GOT3 (cell line): ENCODE data around the gene RNU11.
"Not testable (repeated sequence)": the region's sequence is repeated elsewhere in the genome, so short reads cannot be mapped to it uniquely, and the experiment has no call there.

Experiments
- DNase-seq: peaks from one replicate; lab custom pipeline; 2025; ENCODE audit warnings: mixed read lengths; lab: John Stamatoyannopoulos, UW

RNU11 gene

DNA sequence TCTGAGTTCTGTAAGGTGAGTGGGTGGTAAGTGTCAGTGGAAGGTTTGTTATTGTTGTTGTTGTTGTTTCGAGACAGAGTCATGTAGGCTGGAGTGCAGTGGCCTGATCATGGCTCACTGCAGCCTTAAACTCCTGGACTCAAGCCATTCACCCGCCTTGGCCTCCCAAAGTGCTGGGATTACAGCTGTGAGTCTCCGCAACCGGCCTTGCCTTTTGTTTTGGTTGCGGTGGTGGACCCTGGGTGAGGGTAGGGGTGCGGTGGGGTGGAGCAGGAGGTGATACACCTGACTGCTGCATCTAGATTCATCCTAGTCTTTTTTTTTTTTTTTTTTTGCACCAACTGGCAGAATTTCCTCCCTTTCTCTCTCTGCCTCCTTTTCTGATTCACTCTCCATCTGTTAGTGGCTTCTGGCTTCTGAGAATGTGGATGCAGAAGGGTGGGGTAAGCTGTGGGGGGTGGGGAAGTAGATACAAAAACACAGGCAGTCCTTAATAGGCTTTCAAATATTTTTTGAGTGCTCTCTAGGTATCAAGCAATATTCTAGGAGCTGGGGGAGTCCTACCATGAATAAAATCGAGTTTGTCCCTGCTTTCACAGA lies 15.6 kb downstream of the RNU11 start:
- DNase-seq, result no peak

- DNase-seq, result no peak
These were observed 18.4 kb downstream of the RNU11 start for GRCh38 chr1:28666806-28667205.

DNA sequence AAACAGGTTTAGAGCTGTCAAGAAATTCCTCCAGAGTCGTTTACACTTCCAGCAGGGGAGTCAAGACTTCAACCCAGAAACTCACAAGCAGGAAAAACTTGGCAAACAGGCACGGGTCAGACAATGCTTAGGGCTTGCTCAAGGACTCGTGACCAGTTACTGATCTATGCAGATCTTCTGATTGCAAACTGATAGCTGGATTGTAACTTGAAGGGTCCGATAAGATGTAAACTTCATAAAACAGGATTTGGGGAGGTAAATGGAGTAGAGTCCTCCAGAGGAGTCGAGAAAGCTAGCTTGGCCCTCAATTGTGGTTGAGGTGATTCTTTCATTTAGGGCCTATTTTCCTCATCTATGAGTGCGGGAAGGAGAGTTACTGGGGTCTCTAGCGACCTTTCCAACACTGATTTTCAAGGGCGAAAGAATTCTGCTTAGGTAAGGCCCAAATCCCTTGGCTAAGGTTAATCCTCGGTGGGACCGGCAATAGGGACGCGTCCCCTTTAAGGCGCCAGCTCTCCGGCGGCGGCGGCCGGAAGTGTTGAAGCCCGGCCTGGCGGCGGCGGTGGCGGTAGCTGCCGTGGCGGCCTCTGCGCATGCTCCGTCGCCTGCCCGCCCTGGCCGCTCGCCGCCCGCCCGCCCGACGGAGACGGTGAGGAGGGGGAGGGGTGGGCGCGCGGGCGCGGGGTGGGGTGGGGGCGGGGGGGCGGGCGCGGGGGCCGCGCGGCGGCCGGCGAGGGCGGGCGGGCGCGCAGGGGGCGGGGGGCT lies 20.0 kb downstream of the RNU11 start, which contains the start of gene GMEB1:
Gene GMEB1, plus strand, starts transcription at position 594 of the 765 bp plus-strand sequence. CDS start 14,829 bp downstream, outside the sequence.
- peak; percentile 60 for DNase-seq

DNA sequence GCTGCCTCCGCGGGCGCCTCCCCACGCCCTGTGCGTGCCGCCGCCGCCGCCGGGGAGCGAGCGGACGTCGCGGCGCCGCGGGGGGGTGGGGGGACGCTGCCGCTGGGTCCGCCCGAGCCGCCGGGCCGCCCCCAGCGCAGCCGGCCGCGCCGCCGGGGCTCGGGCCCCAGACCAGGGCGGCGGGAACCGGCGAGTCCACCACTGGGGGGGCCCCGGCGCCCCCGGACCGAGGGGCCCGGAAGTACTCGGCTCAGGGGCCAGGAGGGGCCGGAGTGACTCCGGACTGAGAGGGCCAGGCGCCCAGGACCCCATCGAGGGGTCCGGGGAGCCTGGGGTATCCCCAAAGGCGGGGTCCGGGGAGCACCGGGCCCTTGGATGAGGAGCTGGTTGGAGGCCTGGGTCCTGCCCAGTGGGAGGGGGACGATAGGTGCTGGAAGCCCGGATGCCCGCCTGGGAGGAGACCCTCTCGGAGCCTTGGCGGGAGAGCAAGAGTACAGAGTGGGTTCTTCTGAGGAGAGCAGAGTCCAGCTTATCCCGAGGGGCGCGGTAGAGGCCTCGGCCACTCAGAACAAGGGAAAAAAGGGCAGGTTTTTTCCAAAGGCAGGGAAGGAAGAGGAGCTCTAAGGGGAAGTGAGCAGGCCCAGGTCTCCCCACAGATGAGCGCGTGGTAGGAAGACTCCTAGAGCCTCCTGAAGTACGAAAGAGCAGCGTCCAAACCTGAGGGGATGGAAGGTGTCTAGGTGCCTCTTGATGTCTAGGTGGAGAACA lies 20.7 kb downstream of the RNU11 start:
- no peak for DNase-seq

DNA sequence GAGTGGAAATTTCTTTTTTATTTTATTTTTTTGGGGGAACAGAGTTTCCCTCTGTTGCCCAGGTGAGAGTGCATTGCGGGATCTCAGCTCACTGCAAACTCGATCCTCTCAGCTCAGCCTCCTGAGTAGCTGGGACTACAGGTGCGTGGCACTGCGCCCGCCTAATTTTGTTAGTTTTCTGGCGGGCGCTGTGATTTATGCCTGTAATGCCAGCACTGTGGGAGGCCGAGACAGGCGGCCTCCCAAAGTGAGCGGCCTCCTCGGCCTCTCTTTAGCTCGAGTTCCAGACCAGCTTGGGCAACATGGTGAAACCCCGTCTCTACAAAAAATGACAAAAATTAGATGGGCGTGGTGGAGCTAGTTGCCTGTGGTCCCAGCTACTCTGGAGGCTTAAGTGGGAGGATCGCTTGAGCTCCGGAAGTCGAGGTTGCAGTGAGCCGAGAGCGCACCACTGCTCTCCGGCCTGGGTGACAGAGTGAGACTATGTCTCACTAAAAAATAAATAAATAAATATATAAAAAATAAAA lies 22.9 kb downstream of the RNU11 start:
- no peak for DNase-seq

- DNase-seq, result not testable (repeated sequence)
These were observed 24.6 kb downstream of the RNU11 start for GRCh38 chr1:28672971-28673370.

- DNase-seq, result no peak
These were observed 27.5 kb downstream of the RNU11 start for GRCh38 chr1:28675924-28676257.

- no peak for DNase-seq
These were observed 31.8 kb downstream of the RNU11 start for GRCh38 chr1:28680151-28680550.

- no peak for DNase-seq
These were observed 34.4 kb downstream of the RNU11 start for GRCh38 chr1:28682840-28683239.

DNA sequence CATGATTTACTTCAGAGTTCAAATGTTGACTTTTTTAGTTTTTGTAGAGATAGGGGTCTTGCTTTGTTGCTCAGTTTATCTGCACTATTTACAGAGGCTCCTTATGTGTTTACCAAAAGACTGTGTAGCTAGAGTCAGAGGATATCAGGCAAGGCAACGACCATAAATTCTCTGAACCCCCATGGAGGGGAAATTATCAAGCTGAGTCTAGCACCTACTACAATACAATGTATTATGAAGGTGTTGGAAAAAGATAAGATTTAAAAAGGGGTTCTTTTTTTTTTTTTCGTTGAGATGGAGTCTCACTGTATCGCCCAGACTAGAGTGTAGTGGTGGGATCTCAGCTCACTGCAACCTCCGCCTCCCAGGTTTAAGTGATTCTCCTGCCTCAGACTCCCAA lies 36.5 kb downstream of the RNU11 start:
- DNase-seq, result no peak

DNA sequence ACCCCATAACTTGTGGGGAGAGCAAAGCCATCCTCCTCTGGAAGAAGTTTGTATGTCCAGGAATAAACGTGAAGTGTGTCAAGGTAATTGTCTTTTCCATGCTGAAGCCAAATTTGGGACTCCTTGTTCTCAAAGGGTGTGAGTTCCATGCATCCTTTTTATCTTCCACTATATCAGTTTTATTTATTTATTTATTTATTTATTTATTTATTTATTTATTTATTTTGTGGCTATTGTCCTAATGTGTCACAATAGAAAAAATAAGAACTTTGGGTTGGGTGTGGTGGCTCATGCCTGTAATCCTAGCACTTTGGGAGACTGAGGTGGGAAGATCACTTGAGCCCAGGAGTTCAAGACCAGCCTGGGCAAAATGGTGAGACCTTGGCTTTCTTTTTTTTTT lies 43.2 kb downstream of the RNU11 start:
- DNase-seq, result not testable (repeated sequence)
